Stimulated activated CD4-positive, alpha-beta T cell treated with anti-CD3 and anti-CD28 coated beads, Interleukin-12 subunit alpha, Interleukin-12 subunit beta, amount 100 ng/mL, for 24 hours (primary cell): Measurements from ENCODE around the gene TDP2.
"Not testable (repeated sequence)": the region's sequence is repeated elsewhere in the genome, so short reads cannot be mapped to it uniquely, and the experiment has no call there.

Experiments
- DNase-seq, 2 experiments: peaks; one replicate each; pipeline ENCODE4 v3.0.0-alpha.2; 2020; ENCODE audit warnings: low read depth in 2 of 2

The TDP2 gene

DNA sequence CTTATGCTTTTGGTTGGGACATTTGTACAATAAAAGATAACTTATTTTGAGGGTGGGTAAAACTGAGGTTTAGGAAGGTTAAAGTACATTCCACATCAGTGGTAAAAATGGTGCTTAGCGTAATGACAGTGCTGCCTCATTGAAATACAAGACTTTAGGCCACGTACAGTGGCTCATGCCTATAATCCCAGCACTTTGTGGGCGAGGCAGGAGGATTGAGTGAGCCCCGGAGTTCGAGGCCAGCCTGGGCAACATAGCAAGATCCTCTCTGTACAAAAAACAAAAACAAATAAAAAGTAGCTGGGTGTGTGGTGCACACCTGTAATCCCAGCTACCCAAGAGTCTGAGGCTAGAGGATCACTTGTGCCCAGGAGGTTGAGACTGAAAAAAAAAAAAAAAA, 18.4 kb downstream of the TDP2 start:
- no peak for DNase-seq

DNA sequence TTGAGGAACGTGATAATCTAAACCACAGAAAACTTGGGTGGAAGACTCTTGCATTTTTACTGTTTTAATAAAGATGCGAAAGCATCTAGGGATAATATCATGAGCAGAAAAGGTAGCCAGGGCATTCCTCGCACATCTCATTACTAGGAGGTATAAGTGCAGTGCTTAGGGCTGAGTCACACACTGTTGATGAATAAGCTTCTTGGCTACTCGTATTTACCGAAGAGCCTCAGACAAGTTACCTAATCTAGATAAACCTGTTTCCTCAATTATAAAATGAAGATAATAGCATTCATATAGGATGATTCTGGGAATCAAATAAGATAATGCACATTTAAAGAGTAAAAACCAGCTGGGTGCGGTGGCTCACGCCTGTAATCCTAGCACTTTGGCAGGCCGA, 19.9 kb downstream of the TDP2 start:
- no peak for DNase-seq

GRCh38 chr6:24644377-24644776, 22.3 kb downstream of the TDP2 start:
- DNase-seq = no peak

DNA sequence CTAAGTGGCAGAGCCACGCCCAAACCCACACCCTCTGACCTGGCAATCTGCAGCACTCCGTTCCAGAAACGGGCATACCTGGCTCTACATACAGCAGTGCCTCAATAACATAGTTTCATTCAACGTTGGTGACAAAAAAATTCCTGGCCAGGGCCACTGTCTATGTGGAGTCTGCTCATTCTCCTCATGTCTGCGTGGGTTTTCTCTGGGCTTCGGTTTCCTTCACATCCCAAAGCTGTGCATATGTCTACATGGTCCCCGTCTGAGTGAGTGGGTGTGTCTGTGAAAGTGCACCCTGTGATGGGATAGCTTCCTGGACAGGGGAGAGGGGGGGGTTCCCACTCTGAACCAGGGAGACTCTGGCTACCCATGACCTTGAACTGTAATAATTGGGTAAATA, 22.8 kb downstream of the TDP2 start:
- DNase-seq = no peak

GRCh38 chr6:24642061-24642460, 24.6 kb downstream of the TDP2 start:
- no peak for DNase-seq

DNA sequence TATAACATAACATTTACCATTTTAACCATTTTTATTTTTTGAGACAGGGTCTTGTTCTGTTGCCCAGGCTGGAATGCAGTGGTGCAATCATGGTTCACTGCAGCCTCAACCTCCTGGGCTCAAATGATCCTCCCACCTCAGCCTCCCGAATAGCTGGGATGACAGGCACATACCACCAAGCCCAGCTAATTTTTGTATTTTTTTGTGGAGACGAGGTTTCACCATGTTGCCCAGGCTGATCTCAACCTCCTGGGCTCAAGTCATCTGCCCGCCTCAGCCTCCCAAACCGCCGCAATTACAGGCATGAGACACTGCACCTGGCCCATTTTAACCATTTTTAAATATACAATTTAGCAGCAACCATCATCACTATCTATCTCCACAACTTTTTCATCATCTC, 26.1 kb downstream of the TDP2 start:
- DNase-seq = not testable (repeated sequence)

DNA sequence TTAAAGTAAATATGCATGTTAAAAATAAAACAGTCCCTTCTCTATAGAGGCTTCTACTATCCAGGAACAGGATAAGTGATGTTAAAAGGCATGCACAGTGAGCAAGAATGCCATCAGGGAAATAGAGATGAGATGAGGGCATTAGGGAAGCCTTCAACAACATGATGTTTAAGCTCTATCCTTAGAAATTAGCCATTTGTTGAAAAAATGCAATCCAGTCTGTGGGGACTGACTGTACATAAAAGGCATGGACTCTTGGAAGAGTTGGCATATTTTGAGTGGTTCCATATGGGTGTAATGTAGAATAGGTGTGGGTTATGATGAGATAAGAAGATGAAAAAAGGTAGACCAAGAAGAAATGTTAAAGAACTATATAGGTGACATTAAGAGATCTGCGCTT, 26.5 kb downstream of the TDP2 start:
- no peak for DNase-seq

DNA sequence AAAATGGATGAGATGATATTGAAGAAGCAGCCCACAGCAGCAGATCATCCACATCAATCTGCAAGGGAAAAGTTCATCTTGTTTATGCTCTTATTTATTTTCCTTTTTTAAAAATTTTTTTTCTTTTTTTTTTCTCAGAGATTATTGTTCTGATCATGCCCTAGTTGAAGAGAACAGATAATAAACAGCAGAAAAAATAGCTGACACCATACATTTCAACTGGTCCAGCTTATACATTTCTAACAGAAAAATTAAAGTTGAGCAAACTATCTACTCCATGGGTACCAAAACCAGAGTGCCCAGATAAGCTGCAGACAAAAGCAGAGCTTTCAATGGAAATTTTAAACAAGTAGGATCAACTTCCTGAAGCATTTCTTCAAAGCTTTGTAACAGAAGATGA, 30.0 kb downstream of the TDP2 start:
- DNase-seq = no peak

DNA sequence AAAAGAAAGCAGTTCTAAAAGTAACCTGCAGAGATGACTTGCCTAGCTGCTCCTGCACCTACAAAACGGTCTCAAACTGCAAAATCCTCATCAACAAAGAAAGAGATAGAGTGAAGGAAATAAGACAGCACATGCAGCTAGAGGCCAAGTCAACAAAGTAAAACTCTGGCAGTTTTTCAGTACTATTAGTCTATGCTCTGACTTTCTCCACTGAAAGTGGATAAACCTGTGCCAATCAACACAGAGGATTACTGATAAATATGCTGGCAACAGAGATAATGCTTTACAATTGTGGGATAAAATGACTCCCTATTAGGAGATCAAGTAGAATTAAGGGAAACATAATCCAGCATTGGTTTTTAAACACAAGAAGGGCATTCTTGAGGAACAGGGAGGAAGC, 34.1 kb downstream of the TDP2 start:
- no peak for DNase-seq

DNA sequence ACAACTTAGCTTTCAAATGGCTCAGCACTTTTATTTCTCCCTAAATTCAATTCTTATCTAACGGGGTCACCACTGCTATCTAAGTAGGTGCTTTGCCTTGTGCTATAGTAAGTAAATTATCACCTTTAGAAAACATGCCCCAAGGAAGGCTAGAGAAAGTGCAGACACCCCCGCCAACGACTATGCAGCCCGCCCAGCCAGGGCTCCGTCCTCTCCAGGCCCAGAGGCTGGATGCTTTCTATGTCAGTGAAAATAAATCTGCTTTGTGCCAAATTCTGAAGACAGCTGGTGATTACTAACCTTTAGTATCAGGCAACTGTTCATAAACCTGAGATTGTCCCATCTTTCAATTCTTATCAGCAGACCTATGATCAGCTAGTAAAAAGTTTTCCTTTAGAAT, 35.0 kb downstream of the TDP2 start:
- no peak for DNase-seq

GRCh38 chr6:24630856-24631505, 35.7 kb downstream of the TDP2 start:
- DNase-seq = no peak

DNA sequence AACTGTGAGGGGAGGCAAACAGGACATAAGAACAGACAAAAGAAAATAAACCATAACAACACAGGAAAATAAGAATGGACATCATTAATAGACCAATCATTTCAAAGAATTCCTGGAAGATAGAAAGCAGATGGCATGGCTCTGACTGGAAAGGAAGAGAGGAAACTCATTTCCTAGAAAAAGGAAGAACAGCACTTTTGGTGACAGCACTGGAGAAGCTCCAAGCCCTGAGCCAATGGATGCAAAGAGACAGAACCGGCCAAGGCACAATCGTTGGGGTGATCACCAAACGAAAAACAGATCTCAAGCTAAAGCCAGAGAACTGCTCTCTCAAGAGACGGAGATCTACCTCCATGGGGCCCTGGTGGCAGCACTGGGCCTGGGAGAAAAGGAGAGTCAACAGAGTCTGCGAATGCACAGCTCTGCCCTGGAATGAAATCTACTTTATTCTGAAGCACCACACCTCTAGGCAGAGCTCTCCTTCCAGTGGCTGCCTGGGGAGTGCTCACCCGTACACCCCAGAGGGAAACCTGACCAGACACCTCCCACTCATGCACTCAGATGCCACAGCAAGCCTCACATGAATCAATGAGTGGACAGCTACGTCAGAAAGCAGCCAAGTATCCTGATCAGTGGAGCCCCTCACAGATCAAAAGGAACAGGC, 44.9 kb downstream of the TDP2 start:
- no peak for DNase-seq

DNA sequence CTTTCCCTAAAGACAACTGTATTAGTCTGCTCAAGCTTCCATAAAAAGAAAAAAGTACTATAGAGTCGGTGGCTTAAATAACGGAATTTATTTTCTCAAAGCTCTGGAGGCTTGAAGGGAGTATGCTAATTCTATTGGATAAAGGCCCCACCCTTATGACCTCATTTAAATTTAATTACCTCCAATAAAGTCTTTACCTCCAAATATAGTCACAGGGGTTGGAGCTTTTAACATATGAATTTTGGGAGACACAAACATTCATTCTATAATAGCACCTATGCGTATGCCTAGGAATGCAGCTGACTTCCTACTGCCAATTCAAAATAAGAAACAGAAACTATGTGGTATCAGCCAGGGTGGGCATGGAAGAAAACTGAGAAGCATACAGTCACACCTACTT, 46.1 kb downstream of the TDP2 start:
- DNase-seq = no peak

DNA sequence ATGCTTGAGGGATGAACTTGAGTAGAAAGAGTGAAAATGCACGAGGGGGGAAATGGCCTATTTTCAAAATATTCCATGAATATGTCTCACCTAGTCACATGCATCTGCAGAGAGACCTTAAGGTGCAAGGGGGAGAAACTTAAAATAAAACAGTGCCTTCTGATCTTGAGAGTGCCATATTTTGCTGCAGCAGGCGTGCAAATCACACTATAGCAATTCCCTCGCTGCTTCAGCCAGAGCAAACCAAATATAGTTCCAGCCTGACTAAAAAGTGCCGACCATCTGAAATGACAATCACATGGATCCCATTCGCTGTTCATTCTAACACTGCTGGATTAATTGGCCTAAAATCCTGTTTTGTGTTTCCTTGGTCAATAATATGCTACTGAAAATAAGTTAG, 47.0 kb downstream of the TDP2 start:
- DNase-seq = no peak

GRCh38 chr6:24614648-24615047, 52.1 kb downstream of the TDP2 start:
- no peak for DNase-seq

DNA sequence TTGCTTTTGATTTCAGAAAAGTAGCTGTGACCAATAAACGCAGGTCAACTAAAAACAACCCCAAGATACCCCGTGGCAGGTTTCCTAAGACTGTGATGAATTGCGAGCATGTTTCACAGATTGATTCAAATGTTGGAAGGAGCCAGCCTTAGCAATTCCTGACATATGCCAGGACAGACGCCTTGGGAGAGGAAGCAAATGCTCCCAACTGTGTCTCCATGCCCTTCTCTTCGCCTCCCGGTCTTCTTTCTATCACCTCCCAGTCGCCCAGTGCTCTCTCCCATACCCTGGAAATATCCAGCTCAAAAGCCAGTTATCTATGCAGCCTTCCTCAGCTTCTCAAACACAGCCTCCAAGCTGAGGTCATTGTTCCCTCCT, 52.7 kb downstream of the TDP2 start:
- no peak for DNase-seq

GRCh38 chr6:24613361-24614042, 53.2 kb downstream of the TDP2 start:
- no peak for DNase-seq

- DNase-seq = no peak
These were observed 56.0 kb downstream of the TDP2 start for GRCh38 chr6:24610672-24611071.

- no peak for DNase-seq
These were observed 59.2 kb downstream of the TDP2 start for GRCh38 chr6:24607310-24608105.

DNA sequence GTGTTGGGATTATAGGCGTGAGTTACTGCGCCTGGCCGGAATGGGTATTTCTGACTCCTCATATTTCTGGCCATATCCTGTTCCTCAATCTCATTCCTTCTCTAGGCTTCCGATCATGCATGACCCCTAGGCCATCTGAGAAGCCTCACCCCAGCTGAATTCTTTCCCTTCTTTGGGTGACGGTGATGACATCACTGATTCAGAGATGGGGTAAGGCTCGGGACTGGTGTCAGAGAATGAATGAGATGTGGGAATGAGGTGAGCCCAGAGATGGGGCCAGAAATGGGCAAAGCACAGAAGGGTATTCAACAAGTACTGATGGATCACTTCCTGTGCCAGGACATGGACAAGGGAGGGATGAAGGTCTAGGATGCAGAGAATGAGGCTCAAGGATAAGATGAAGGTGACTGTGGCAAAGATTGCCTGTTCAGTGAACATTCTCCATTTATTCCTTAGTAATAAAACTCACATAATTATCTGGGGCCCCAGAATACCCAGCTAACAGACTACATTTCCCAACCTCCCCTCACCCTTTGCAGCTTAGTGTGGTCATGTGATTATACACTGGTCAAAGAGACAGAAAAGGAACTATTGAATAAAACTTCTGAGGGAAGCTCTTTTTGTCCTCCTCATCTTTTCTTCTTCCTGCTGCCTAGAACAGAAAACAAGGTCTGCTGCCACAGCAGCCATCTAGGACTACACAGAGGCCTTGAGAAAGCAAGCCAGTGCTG, 60.3 kb downstream of the TDP2 start:
- DNase-seq = no peak

DNA sequence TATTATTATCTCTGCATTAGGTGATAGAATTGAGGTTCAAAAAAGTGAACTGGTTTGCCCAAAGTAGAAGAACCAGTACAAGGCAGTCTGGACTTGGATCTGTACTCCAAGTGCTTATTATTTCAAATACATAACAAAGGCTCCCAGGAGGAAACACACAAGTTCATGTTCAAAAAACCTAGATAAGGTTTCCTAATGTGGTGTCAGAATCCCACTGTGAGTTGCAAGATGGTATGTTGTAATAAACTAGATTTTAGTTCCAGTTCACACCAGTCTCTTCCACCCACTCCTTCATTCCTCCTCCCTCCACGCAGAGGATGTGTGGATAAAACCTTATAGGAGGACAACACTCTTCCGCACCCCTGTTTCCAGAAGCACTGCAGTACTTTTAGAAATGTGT, 63.5 kb downstream of the TDP2 start:
- no peak for DNase-seq

DNA sequence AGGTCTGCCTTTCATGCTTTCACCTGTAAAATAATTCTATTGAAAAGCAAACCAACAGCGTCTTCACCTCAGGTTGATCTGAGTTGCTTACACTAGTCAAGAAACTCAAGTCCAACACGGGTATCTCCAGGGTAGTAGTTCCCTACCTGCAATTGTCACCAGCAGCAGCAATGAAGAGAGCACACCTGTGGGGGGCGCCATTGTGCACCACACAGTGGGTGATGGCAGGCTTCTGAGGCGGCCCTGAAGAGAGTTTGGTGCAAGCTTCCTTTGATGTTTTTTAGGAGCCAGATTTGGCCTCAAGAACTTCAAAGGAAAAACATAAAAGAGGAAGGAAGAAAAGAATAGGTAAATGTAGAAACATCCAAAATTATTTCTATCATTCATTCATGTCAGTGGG, 65.8 kb downstream of the TDP2 start:
- DNase-seq = no peak
